Cardiac ventricle fibroblast (primary cell): ENCODE results near the gene NGEF. TPM values are rescaled to one million over a fixed set of nuclear protein-coding genes. Genes with fewer than 3 reads are reported as not detected.

Experiments used
- total RNA-seq: library from RNA; depleted of rRNA; stranded (reverse); fragments of >200 nt; gene quantifications from 2 replicates; pipeline ENCODE4 v1.2.3, GENCODE V29; 2015

The NGEF gene
- total RNA-seq = 0.75 TPM in 1 of 2 replicates, not detected in the other

GRCh38 chr2:233013027-233013461 lies at the start of gene NGEF:
NGEF (minus strand) TSS chr2:233013256; CDS start chr2:232974890, 38,366 bp downstream.

DNA sequence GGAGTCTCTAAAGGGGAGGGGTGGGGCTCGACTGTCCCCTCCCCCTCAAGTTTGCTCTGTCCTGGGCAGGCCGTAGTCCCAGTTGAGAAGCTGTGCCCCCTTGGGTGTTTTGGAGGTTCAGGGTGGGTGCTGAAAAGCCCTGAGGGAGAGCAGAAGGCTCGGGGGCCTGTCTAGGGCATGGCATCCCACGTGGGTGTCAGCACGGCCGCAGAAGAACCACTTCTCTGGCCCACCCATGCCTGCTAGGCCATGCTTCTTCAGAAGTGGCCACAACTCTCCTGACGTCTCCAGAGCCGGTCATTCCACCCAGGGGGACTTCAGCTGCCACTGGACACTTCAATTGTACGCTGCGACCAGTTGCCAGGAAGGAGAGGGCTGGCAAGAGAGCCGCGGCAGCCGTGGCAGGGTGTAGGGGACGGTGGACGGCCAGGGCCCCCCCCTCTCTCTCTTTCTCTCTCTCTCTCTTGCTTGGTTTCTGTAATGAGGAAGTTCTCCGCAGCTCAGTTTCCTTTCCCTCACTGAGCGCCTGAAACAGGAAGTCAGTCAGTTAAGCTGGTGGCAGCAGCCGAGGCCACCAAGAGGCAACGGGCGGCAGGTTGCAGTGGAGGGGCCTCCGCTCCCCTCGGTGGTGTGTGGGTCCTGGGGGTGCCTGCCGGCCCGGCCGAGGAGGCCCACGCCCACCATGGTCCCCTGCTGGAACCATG lies 46.9 kb upstream of the NGEF start, which contains the start of gene INPP5D:
Gene INPP5D, plus strand, starts transcription at position 546 of the 704 bp plus-strand sequence. Its CDS starts 137 bp downstream, at position 683.

GRCh38 chr2:233032551-233033320 lies 19.7 kb upstream of the NGEF start, which contains the start of gene NEU2:
NEU2 (plus strand) TSS chr2:233032672; CDS start chr2:233032672, 0 bp downstream.

DNA sequence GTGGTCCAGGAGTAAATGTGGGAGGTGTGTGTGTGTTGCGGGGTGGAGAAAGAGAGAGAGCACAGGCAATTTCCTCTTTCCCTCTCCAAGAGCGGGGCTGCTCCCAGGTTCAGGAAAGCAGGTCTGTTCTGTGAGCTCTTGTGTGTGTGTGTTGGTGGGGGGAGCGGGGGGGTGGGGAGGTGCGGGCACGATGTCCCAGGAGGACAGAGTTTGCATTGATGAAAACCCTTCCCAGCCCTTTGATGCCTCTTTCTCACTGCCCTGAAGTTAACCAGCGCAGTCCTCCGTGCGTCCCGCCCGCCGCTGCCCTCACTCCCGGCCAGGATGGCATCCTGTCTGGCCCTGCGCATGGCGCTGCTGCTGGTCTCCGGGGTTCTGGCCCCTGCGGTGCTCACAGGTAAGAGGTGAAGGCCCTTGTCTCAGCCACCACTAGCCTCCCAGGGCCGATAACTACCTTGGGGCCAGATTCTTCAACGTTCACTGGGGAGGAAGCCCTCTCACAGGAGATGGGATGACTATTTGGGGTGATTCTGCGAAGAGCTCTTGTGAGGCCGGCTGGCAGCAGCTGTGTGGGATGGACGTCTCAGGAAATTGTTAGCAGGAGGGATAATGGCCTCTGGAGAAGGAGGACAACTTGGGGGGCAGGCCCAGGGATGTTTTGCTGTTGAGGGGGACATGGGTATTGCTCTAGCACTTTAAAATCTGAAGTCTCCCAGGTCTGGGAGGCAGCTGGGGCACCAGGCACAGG lies 142.9 kb downstream of the NGEF start, which contains the start of gene SNORC:
Gene SNORC, plus strand, starts transcription at position 247 of the 748 bp plus-strand sequence. Its CDS starts 78 bp downstream, at position 325.

Other genes starting within 250 kb of the NGEF start
- gene KCNJ13, start 236.7 kb downstream of the NGEF start, total RNA-seq = not detected in 2 replicates
- 0.20 and 0.50 TPM in 2 replicates for gene SNORC, start 143.0 kb downstream of the NGEF start, total RNA-seq
- gene NEU2, start 19.4 kb upstream of the NGEF start, total RNA-seq = not detected in 2 replicates
- gene INPP5D, start 47.1 kb upstream of the NGEF start, total RNA-seq = 0.10 and 0.94 TPM in 2 replicates
- 12.9 and 16.0 TPM in 2 replicates for gene ATG16L1, start 238.4 kb upstream of the NGEF start, total RNA-seq